Fibroblast of mammary gland (primary cell): Measurements from ENCODE around the gene GNPDA1.
"Not testable (repeated sequence)": the region's sequence is repeated elsewhere in the genome, so short reads cannot be mapped to it uniquely, and the experiment has no call there.

Experiments
- DNase-seq: peaks from one replicate; pipeline ENCODE4 v3.0.0-alpha.2; 2010; ENCODE audit warnings: low read depth
- H3K4me3 ChIP-seq: 2 replicates; pipeline ENCODE4 v1.5.1; 2011; ENCODE audit warnings: low read depth, mild to moderate bottlenecking, low read length, moderate library complexity; ENCODE audit not compliant: control insufficient read depth
- TF ChIP-seq, protein P1 (sequence below): conservative IDR thresholded peaks from 2 replicates; pipeline ENCODE4 v1.5.1; 2011; ENCODE audit warnings: low read depth, low read length, inconsistent platforms; ENCODE audit not compliant: control insufficient read depth, insufficient read depth

The GNPDA1 gene

DNA sequence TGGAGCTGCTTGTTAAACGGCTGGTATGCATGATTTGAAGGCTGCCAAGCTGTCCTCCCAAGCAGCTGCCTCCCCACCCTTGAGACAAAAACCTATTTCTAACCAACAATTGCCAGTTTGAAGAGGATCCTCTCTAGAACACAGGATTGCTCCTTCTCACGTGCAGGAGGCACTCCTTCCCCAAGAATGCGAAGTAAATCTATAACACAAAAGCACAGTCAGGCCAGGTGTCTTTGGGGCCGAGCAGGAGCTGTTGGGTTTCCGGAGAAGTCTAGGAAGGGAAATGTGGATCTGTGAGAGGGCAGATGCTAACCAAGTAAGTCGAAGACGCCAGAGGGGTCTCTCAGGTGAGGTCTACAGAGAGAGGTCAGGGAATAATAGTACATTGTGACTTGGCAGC, 35.4 kb upstream of the GNPDA1 start:
- TF ChIP-seq, protein P1, sequence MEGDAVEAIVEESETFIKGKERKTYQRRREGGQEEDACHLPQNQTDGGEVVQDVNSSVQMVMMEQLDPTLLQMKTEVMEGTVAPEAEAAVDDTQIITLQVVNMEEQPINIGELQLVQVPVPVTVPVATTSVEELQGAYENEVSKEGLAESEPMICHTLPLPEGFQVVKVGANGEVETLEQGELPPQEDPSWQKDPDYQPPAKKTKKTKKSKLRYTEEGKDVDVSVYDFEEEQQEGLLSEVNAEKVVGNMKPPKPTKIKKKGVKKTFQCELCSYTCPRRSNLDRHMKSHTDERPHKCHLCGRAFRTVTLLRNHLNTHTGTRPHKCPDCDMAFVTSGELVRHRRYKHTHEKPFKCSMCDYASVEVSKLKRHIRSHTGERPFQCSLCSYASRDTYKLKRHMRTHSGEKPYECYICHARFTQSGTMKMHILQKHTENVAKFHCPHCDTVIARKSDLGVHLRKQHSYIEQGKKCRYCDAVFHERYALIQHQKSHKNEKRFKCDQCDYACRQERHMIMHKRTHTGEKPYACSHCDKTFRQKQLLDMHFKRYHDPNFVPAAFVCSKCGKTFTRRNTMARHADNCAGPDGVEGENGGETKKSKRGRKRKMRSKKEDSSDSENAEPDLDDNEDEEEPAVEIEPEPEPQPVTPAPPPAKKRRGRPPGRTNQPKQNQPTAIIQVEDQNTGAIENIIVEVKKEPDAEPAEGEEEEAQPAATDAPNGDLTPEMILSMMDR = no peak
- no peak for DNase-seq

DNA sequence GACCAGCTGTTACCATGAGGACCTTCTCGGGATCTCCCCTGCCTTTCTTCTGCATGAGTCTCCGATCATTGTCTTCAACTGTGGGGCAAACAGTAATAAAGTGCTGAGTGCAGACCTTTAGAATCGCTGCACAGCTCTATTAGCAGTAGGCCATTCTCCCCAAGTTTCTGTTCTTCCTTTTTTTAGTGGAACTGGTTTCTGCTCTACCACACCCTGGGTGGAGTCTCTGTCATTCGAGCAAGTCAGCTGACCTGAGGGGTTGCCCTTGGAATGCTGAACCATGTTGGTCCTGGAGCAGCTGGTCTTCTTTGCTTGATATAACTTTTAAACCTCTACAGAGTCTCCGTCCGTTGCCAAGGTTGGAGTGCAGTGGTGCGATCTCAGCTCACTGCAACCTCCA, 33.4 kb upstream of the GNPDA1 start:
- no peak for DNase-seq
- TF ChIP-seq, protein P1 = no peak
- H3K4me3 ChIP-seq = no peak overlapping the region

More for the DNA sequence above, 35.4 kb upstream of the GNPDA1 start:
- H3K4me3 ChIP-seq = no peak overlapping the region

DNA sequence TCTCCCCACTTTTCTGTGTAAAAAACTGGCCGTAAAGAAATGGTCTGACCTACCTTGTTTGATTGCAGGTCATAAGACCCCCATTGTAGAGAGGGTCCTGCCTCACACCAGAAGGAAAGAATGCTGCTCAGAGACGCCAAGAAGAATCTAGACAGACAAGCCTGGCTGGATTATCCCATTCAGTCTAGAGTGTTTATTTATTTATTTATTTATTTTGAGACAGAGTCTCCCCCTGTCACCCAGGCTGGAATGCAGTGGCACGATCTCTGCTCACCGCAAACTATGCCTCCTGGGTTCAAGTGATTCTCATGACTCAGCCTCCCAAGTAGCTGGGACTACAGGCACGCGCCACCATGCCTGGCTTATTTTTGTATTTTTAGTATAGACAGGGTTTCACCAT, 28.1 kb upstream of the GNPDA1 start:
- not testable (repeated sequence) for H3K4me3 ChIP-seq, DNase-seq

DNA sequence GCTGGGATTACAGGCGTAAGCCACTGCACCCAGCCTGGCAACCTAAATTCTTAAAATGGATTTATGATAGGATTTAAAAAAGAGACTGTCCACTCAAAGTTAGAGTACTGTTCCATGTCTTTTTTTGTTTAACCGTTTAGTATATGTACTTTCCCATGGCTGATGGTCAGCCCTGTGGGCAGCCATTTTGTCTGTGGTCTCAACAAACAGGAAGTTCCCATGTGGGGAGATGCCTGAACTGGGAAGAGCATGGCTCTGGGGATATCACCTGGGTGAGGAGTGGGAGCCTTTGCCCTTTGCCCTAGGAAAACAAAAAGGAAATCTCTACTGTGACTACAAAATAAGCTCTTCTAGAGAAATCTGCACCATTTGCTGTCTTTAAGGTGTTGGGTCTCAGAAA, 27.5 kb upstream of the GNPDA1 start:
- TF ChIP-seq, protein P1 = no peak
- no peak overlapping the region for H3K4me3 ChIP-seq
- no peak for DNase-seq

DNA sequence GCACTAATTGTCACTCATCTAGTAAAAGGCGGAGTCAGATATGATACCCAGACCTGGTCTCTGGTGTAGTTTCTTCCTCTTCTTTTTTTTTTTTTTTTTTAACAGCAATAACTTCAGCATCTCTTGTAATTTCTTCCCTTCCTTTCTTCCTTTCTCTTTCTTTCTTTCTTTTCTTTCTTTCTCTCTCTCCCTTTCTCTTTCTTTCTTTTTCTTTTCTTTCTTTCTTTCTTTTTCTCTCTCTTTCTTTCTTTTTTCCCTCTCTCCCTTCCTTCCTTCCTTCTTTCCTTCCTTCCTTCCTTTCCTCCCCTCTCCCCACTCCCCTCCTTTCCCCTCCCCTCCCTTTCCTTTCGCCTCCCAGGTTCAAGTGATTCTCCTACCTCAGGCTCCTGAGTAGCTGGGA, 25.9 kb upstream of the GNPDA1 start:
- no peak overlapping the region for H3K4me3 ChIP-seq
- no peak for DNase-seq
- TF ChIP-seq, protein P1 = no peak

DNA sequence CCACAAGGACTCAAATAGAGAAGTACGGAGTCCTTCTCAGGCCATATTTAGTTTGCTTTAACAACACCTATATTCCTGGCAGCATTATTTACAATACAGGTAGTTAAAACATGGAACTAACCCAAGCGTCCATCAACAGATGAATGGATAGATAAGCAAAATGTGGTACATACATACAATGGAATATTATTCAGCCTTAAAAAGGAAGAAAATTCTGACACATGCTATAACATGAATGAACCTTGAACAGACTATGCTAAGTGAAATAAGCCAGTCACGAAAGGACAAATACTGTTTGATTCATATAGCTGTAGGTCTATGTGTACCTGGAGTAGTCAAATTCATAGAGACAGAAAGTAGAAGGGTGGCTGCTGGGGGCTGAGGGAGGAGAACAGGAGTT, 24.8 kb upstream of the GNPDA1 start:
- DNase-seq = not testable (repeated sequence)

DNA sequence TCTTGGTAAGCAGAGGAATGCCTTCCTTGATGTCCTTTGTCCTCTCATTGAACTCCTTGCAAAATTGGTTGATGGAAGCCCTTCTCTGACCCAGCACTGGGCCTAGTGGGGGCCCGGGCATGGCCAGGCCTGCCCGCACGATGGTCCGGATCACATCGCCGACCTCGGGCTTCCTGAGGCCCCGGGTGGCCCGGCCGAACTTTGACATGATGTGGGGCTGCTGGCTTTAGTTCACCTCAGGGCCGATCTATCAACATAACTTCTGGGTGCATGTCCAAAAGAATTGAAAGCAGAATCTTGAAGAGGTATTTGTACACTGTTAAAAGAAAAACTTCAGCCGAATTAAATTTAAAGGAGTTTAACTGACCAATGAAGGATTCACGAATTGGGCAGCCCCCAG, 24.1 kb upstream of the GNPDA1 start:
- DNase-seq = no peak
- TF ChIP-seq, protein P1 = no peak

More for the DNA sequence above, 24.8 kb upstream of the GNPDA1 start:
- H3K4me3 ChIP-seq = not testable (repeated sequence)

DNA sequence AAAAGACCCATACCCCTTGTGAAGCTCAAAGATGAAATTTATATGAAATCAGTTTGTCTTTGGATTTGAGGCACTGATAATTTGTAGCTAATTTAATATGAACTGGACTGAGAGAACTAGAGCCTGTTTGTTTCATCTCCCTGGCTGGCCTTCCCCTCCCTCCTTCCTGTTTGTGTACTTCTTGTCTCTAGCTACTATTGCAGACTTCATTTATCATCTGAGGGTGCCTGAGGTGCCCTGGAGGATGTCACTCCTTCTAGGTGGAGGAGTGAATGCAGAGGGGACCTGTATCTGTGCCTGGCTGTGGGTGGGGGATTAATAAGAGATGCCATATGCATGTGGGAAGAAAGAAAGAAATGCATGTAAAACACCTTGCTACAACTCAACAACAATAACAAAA, 22.2 kb upstream of the GNPDA1 start:
- no peak overlapping the region for H3K4me3 ChIP-seq
- DNase-seq = no peak
- TF ChIP-seq, protein P1 = no peak

More for the DNA sequence above, 24.1 kb upstream of the GNPDA1 start:
- no peak overlapping the region for H3K4me3 ChIP-seq

DNA sequence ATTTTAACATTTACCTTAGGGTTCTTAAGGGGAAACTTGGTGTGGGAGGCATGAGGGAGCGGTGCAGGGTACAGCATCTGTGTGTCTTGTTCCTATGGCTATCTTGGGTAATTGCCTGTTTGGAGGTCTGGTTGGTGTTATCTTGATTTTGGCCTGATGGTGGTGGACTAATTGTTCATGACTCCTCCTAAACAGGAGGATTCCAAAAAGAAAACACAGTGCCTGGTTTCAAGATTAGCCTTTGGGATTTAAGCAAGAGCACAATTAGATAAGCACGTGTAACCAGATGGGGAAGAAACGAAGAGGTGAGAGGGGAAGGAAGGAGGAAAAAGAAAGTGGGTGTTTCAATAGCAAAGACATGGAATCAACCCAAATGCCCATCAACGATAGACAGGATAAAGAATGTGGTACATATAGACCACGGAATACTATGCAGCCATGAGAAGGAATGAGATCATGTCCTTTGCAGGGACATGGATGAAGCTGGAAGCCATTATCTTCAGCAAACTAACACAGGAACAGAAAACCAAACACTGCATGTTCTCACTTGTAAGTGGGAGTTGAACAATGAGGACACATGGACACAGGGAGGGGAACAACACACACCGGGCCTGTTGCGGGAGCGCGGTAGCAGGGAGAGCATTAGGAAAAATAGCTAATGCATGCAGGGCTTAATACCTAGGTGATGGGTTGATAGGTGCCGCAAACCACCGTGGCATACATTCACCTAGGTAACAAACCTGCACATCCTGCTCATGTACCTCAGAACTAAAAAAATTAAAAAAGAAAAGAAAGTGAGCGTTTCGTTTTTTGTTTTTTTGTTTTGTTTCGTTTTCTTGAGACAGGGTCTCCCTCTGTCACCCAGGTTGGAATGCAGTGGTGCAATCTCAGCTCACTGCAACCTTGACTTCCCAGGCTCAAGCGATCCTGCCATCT, 21.1 kb upstream of the GNPDA1 start:
- not testable (repeated sequence) for H3K4me3 ChIP-seq, DNase-seq
